Spinal cord (tissue), 10 donors: ENCODE measurements around the gene MLX. TPM values are rescaled to one million over a fixed set of nuclear protein-coding genes. Genes with fewer than 3 reads are reported as not detected.

Source experiments
- DNase-seq, 6 donors: peaks; one replicate each; pipeline versions ENCODE4 v3.0.0 to v3.0.0-alpha.2; 2013 to 2015; ENCODE audit warnings: low spot score in 6 of 6, low read depth in 4 of 6
- H3K27ac ChIP-seq: one replicate; pipeline ENCODE4 v1.5.1; 2013; ENCODE audit warnings: low read depth, low read length, control low read depth
- H3K27me3 ChIP-seq: one replicate; pipeline ENCODE4 v1.6.1; 2013; ENCODE audit warnings: low read length; ENCODE audit not compliant: control insufficient read depth, insufficient read depth
- H3K36me3 ChIP-seq: one replicate; pipeline ENCODE4 v1.6.1; 2013; ENCODE audit warnings: low read length; ENCODE audit not compliant: control insufficient read depth, insufficient read depth
- H3K4me1 ChIP-seq: one replicate; pipeline ENCODE4 v1.6.1; 2013; ENCODE audit warnings: low read length; ENCODE audit not compliant: control insufficient read depth, insufficient read depth
- H3K4me3 ChIP-seq: one replicate; pipeline ENCODE4 v1.5.1; 2013; ENCODE audit warnings: low read depth, low read length, control low read depth
- H3K9me3 ChIP-seq: one replicate; pipeline ENCODE4 v1.6.1; 2013; ENCODE audit warnings: low read length; ENCODE audit not compliant: control insufficient read depth, insufficient read depth
- WGBS: methylation state at CpG from one replicate; pipeline ENCODE4 v1.1.5; 2013; ENCODE audit warnings: missing lambda C conversion rate; ENCODE audit not compliant: insufficient coverage; 5-methylcytosine and 5-hydroxymethylcytosine counted together
- polyA plus RNA-seq, 2 donors: library from polyadenylated mRNA; unstranded; fragments of 120-200 nt; gene quantifications; one replicate each; pipeline ENCODE4 v1.2.1, GENCODE V29; 2013; ENCODE audit not compliant: insufficient read length in 2 of 2
- total RNA-seq, 2 donors: library from RNA; depleted of rRNA in 1 of 2; stranded (reverse); fragments of 120-200 nt in 1 of 2; fragments of >200 nt in 1 of 2; gene quantifications; one replicate each; pipeline versions ENCODE4 v1.2.3 to v1.2.4, GENCODE V29; 2013 to 2014
- donor health status: healthy.

MLX gene
- total and polyA plus RNA-seq, 4 donors: 20.3 to 45.4 (median 30.2) TPM

DNA sequence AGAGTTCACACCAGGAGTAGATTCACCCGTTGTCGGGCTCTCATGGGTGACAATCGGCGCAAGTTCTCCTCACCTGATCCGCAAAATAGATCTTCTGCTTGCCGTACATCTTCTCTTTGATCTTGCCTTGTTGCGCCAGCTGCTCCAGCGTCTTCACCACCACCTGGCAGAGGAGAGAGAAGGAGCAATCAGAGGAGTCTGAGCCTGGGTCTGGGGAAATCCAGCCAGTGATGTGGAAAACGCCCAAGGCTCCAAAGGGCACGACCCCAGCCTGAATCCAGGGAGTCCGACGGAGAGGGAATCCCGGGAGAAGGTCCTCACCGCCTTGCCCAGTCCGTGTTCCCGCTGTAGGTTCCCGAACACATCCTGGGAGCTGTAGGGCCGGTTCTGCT, 10.2 kb downstream of the MLX start:
- H3K9me3 ChIP-seq: no peaks in the 10 kb centered on the region
- H3K36me3 ChIP-seq: peaks cover 60% of the 10 kb centered on the region
- H3K27ac ChIP-seq: peak overlapping the region; percentile 92
- H3K4me1 ChIP-seq: peaks cover 26% of the 10 kb centered on the region
- H3K27me3 ChIP-seq: no peaks in the 10 kb centered on the region
- WGBS: 2% methylated on average over 16 of the region's 18 CpGs
- no peak for DNase-seq
- peak overlapping the region; percentile 88 for H3K4me3 ChIP-seq

- Histone ChIP-seq H3K4me3 (peak within 1 kb of the TSS; percentile 88), H3K27ac (peak within 1 kb of the TSS; percentile 92), H3K27me3 (no peaks in the 10 kb centered on the region), H3K36me3 (peaks cover 61% of the 10 kb centered on the region), H3K4me1 (peaks cover 26% of the 10 kb centered on the region), H3K9me3 (no peaks in the 10 kb centered on the region)
- peak in 5 of 6 donors; percentile 84 to 98 (median 91) for DNase-seq
- WGBS: under 1% methylated on average over 52 of the region's 52 CpGs
Measured at GRCh38 chr17:42577532-42578281, 10.8 kb downstream of the MLX start, which contains the start of gene PSMC3IP. Gene PSMC3IP, minus strand, starts transcription at chr17:42577729. Its CDS starts 43 bp downstream, at chr17:42577686.

- Histone ChIP-seq H3K4me1 (peaks cover 26% of the 10 kb centered on the region), H3K27ac (peak overlapping the region; percentile 92), H3K36me3 (peaks cover 60% of the 10 kb centered on the region), H3K27me3 (no peaks in the 10 kb centered on the region), H3K9me3 (no peaks in the 10 kb centered on the region), H3K4me3 (peak overlapping the region; percentile 88)
- peak in 3 of 6 donors; percentile 66 to 90 (median 86) for DNase-seq
- under 1% methylated on average over 15 of the region's 20 CpGs for WGBS
Measured at GRCh38 chr17:42578282-42578869, 11.5 kb downstream of the MLX start.

DNA sequence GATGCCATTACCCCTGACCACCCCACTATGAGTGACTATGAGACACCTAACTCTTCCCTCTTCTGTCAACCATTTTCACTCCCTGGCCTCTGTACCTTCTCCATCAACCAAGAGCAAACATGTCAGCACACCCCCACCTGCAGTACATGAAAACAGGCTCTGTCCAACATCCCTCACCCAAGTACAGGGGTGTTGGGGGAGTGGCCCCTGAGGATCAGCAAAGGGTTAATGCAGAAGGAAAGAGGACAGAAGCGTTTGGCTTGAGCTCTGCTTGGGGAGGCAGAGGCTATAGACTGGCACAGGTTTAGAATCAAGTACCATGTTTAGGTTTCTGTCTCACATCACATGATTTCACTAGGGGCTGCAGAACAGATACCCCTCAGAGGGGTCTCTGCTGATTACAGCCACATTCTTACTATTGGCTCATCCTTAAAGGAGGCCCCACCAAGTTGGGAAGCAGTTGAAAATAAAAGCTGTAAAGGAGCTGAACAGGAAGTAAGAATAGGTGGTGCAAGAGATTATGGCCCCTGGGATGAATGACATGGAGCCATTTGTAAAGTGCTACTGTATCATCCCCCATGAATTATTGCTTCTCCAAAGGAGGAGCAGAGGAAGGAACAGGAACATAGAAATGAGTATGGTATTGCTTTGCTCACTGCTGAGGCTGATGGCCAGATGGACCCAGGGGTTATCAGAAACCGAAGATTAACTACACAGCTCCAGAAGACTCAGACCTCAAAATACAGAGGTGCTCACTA, 13.1 kb downstream of the MLX start:
- Histone ChIP-seq H3K27ac (no peak overlapping the region), H3K4me1 (peaks cover 26% of the 10 kb centered on the region), H3K27me3 (no peaks in the 10 kb centered on the region), H3K9me3 (no peaks in the 10 kb centered on the region), H3K36me3 (peaks cover 59% of the 10 kb centered on the region), H3K4me3 (no peak overlapping the region)
- no peak for DNase-seq
- WGBS: 88% methylated on average over 1 of the region's 2 CpGs

DNA sequence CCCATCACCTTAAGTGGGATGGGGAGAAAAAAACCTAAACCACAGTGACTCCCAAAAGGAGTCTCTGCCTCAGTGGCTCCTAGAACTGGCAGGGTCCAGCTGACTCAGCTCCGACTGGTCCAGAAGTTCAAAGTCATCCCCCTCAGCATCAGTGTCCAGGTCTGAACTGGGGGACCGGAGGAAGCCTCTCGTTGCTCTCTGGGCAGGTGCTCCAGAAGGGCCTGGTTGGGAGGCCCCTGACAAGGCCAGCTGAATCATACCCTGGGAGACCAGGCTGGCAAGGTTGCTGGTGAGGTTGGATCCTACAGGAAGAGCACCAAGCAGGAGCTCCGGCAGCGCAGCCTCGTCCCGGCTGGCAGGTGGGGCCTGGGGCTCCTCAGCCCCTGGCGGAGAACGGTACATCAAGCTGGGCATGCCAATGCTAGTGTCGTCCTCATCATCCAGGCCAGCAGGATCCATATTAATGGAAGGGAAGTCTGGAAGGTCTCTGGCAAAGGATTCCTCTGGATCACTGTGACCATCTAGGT, 14.9 kb downstream of the MLX start:
- Histone ChIP-seq H3K4me3 (no peak overlapping the region), H3K27me3 (no peaks in the 10 kb centered on the region), H3K27ac (no peak overlapping the region), H3K36me3 (peaks cover 64% of the 10 kb centered on the region), H3K9me3 (no peaks in the 10 kb centered on the region), H3K4me1 (peaks cover 20% of the 10 kb centered on the region)
- WGBS: 91% methylated on average over 9 of the region's 10 CpGs
- no peak for DNase-seq

DNA sequence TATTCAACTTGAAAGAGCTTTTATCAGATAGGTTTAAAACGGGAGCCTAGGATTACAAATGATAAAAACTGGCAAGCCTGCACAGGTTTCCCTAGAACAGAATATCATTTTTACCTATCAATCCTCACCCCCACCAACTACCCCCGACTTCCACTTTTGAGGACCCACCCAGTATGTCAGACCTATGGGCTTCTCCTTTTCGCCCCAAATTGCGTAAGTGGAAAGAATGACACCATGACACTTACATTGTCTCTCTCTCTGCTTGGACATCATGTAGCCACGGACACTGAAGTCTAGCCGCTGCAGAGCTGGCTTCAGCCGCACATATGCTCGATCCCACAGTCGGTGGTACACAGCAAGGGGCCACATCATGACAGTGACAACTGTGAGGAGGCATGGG, 18.0 kb downstream of the MLX start:
- Histone ChIP-seq H3K27me3 (no peaks in the 10 kb centered on the region), H3K4me3 (no peak overlapping the region), H3K36me3 (peaks cover 74% of the 10 kb centered on the region), H3K27ac (no peak overlapping the region), H3K9me3 (no peaks in the 10 kb centered on the region), H3K4me1 (no peaks in the 10 kb centered on the region)
- 86% methylated on average over 9 of the region's 9 CpGs for WGBS
- no peak for DNase-seq

- WGBS: 100% methylated on average over 1 of the region's 1 CpG
- Histone ChIP-seq H3K9me3 (no peaks in the 10 kb centered on the region), H3K36me3 (peaks cover 74% of the 10 kb centered on the region), H3K27ac (no peak overlapping the region), H3K4me1 (no peaks in the 10 kb centered on the region), H3K4me3 (no peak overlapping the region), H3K27me3 (no peaks in the 10 kb centered on the region)
- no peak for DNase-seq
Measured at GRCh38 chr17:42585353-42585752, 18.5 kb downstream of the MLX start.

- WGBS: 100% methylated on average over 2 of the region's 7 CpGs
- H3K27me3 ChIP-seq: no peaks in the 10 kb centered on the region
- DNase-seq: no peak
- H3K36me3 ChIP-seq: peaks cover 70% of the 10 kb centered on the region
- H3K4me1 ChIP-seq: no peaks in the 10 kb centered on the region
- no peak overlapping the region for H3K4me3 ChIP-seq
- no peaks in the 10 kb centered on the region for H3K9me3 ChIP-seq
- no peak overlapping the region for H3K27ac ChIP-seq
Measured at GRCh38 chr17:42586514-42587230, 19.8 kb downstream of the MLX start.

- H3K27me3 ChIP-seq: no peaks in the 10 kb centered on the region
- no peak overlapping the region for H3K27ac ChIP-seq
- DNase-seq: no peak
- H3K4me1 ChIP-seq: no peaks in the 10 kb centered on the region
- no peak overlapping the region for H3K4me3 ChIP-seq
- WGBS: 100% methylated on average over 2 of the region's 2 CpGs
- H3K36me3 ChIP-seq: peaks cover 37% of the 10 kb centered on the region
- H3K9me3 ChIP-seq: no peaks in the 10 kb centered on the region
Measured at GRCh38 chr17:42590886-42591285, 24.0 kb downstream of the MLX start.
